Liver (tissue), 3 donors: ENCODE results near the gene SURF6.
"Not testable (repeated sequence)": the region's sequence is repeated elsewhere in the genome, so short reads cannot be mapped to it uniquely, and the experiment has no call there.

Experiments
- EGR1 ChIP-seq, 2 donors: IDR thresholded peaks; 2 replicates each; pipeline ENCODE4 v1.6.1; 2016 to 2018; ENCODE audit warnings: antibody characterized with exemption in 2 of 2, low read depth in 2 of 2
- NR2F2 ChIP-seq: IDR thresholded peaks from 2 replicates; pipeline ENCODE4 v1.6.1; 2016; ENCODE audit warnings: antibody characterized with exemption
- TF ChIP-seq, protein P1 (sequence below): fragments of 150-350 bp; IDR thresholded peaks from 2 replicates; pipeline ENCODE4 v1.5.1; 2017; ENCODE audit warnings: improper control_type of control experiment, low read depth, low read length; ENCODE audit not compliant: missing input control
- donor health status: healthy.
- donor health status: healthy.

DNA sequence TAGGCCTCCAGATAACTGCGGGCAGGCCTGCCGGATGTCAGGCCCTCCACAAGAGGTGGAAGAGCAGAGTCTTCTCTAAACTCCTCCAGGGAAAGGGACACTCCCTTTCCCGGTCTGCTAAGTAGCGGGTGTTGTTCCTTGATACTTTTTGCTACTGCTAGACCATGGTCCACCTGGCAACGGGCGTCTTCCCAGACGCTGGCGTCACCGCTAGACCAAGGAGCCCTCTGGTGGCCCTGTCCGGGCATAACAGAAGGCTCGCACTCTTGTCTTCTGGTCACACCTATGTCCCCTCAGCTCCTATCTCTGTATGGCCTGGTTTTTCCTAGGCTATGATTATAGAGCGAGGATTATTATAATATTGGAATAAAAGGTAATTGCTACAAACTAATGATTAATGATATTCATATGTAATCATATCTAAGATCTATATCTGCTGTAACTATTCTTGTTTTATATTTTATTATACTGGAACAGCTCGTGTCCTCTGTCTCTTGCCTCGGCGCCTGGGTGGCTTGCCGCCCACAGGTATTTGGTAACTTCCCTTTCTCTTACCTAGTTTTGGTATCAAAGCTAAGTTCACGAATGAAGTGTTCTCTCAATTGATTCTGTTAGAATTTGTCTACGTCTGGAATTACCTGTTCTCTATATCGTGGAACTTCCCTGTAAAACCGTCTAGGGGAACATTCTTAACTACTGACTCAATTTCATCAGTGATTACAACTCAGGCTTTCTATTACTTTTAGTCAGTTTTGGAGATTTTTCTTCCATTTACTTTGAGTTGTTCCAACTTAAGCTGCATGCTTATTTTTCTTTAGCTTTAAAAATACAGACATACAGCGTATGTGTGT lies 6.5 kb downstream of the SURF6 start:
- TF ChIP-seq, protein P1, sequence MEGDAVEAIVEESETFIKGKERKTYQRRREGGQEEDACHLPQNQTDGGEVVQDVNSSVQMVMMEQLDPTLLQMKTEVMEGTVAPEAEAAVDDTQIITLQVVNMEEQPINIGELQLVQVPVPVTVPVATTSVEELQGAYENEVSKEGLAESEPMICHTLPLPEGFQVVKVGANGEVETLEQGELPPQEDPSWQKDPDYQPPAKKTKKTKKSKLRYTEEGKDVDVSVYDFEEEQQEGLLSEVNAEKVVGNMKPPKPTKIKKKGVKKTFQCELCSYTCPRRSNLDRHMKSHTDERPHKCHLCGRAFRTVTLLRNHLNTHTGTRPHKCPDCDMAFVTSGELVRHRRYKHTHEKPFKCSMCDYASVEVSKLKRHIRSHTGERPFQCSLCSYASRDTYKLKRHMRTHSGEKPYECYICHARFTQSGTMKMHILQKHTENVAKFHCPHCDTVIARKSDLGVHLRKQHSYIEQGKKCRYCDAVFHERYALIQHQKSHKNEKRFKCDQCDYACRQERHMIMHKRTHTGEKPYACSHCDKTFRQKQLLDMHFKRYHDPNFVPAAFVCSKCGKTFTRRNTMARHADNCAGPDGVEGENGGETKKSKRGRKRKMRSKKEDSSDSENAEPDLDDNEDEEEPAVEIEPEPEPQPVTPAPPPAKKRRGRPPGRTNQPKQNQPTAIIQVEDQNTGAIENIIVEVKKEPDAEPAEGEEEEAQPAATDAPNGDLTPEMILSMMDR: peak; percentile 40
- TF ChIP-seq NR2F2; EGR1 (IDR thresholded peaks at IDR 0.05; ENCODE audit: low read depth in 2 of 2): not testable (repeated sequence)
